C1 segment of cervical spinal cord (tissue), 14 donors: ENCODE data around the gene IL17C.
A peak's percentile ranks its signal among the peaks of the same experiment; 100 is the strongest.

ENCODE experiments used
- DNase-seq, 14 donors: peaks; one replicate each; lab custom pipeline; 2025; lab: John Stamatoyannopoulos, UW

Gene IL17C

DNA sequence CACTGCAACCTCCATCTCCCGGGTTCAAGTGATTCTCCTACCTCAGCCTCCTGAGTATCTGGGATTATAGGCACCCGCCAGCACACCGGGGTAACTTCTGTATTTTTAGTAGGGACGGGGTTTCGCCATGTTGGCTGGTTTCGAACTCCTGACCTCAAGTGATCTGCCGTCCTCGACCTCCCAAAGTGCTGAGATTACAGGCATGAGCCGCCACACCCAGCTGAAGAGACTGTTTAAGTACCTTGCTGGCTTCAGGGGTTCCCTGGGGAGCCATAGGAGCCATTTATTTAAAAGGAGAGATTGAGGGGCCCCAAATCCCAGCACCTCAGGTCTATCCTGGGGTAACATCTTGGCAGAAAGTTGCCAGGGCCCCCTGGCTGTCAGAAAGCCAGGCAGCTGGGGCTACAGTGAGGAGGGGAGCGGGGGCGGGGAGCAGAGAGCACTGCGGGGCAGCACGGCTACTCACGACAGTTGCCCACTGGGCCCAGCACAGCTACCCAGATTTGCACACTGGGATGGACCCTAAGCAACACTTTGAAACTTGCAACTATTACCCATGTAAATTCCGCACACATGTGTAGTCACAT is 46.3 kb downstream of the IL17C start:
- no peak for DNase-seq

DNA sequence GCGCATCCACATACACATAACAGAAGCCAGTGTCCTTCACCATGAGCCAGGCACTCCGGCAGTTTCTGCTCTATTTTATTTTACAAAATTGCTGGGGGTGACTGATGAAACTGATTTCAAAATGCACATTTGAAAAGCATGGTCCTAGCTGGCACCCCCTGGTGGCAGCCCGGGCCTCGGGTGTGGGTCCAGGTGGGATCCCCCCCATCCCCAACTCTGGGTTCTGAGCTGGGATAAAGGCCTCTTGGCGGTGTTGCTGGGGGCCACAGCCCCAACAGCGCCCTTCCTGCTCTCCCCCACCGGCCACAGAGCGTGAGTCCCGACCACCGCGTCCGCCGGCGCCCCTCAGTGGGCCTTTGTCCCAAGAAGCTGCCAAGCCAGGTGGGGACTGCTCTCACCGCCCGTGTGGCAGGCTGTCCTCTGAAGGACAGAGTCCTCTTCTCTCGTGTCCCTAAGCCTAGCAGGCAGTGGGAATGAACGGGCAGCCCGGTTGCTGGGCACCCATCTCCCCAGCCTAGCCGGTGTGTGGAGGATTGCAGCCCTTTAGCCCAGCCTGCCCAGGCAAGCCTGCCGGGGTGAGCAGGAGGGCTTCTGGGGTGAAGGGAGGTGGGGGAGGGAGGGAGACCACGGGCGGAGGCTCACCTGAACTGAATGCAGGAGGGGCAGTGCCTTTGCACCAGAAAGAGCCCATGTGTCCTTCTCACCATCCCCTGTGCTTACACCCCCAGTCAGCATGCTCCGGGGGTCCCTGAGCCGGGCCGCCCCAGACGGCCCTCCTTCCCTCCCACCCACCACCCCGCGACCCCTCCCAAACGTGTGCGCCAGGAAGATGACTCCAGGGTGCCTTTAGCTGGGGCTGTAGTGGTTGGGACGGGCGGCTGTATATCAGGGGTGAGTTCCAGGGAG is 47.0 kb downstream of the IL17C start:
- DNase-seq: no peak

DNA sequence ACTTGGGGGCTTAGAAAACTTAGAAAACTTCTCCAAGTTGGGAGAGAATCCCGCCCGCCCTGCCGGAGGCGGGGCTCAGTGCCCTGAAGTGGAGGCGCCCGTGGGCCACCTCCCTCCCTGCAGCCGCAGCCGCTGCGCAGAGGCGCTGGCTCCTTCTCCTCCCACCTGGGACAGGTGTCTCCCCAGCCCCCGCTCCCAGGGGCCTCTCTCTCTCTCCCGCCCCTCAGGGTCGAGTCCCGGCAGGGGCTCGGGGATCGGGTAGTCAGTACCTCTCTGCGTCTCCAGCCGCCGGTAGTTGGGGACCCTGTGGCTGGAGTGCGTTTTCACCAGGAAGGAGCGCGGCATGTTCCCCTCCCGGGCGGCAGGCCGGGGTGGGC is 47.7 kb downstream of the IL17C start:
- DNase-seq: no peak

DNA sequence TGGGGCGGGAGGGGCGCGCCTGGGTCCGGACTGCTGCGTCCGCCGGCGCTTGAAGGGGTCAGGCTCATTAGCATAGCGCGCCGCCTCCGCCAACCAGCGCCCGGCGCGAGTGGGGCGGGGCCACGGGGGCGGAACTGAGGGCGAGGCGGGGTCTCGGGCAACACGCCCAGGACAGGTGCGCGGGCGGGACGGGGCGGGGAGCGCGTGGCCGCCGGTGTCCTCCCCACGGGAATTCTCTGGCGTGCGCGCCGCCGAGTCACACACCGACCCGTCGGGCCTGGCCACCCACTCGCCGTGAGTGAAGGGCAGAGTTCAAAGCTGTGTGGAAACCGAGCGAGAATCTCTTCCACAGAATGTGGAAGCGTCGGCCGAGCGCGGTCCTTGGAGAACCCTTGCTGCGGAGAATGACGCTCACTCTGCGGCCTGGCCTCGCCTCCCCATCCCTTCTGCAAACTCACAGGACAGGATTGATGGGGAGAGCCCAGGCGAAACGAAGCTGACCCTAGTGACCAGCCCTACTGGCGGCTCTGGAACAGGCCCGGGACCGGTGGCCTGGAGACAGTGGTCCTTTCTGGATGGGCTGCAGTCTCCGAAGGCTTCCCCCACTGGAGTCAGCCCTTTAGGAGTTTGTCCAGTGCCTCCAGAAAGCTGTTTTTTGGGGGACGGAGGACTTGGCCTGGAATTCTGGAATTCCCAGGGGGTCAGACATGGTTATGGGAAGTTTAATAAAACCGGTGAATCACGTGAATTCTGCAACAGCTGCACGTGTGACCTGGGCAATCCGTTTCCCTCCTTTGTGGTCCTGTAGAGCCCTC is 48.3 kb downstream of the IL17C start, which contains the start of gene SNAI3:
Gene SNAI3 (minus strand): TSS at position 69 of the 815 bp plus-strand sequence. CDS start 101 bp downstream, outside the sequence.
- DNase-seq: peak in 9 of 14 donors; percentile 28 to 77 (median 48)

DNA sequence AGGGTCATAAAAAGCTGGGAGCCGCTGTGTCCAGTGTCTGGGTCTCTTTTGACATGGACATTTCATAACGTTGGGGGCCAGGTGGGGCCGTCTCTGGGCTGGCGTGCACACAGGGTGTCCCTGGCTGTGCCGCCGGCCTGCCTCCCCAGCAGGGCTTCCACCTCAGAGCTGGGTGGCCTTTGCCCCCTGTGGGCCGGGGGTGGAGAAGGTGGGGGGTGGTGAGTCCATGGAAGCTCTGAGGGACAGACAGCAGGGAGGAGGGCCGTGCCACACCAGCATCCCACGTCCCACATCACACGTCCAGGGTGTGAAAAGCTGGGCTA is 48.8 kb downstream of the IL17C start:
- DNase-seq: no peak

DNA sequence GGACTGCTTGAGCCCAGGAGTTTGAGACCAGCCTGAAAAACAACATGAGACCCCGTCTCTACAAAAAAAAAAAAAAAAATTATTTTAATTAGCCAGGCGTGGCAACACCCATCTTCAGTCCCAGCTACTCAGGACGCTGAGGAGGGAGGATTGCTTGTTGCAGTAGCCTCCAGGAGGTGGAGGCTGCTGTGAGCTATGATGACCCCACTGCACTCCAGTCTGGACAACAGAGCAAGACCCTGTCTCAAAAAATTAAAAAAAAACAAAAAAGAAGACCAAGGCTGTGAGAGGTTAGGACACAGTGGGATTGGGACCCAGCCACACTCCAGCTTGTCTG is 49.3 kb downstream of the IL17C start:
- no peak for DNase-seq

DNA sequence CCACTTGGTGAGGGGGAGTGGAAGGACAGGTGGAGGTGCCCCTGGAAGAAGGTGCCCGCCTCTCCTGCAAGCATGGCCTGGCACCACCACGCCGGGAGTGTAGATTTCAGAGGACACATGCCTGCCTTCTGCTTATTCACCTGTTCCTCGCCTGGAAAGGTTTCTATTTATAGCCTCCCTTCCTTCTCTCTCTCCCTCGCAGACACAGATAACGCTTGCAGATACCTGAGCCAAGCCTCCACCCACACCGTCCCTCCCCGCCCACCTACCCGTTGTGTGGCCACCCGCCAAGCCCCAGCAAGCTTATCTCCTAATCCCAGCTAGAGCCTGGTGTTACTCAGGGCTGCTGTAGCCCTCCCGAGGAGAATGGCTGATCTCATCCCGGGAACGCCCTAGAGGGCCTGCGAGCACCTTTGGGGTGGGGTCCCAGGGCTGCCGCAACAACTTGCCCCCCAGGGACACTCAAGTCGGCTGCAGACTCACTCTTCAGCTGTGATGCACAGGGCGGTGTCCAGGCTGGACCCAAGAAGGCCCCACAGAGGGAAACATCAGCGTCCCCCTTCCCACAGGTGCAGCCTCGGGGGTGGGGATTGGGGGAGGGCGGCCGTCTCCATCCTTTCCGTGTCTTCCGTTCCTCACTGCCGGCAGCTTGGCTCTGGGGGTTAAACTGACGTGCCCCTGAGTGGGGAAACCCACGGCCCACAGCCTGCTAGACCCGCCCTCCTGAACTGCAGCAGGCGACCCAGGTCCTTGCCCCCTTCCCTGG is 49.8 kb downstream of the IL17C start:
- peak in 1 of 14 donors; percentile 84 for DNase-seq
